B cell (primary cell): ENCODE results near the gene RAB6A. TPM values are rescaled to one million over a fixed set of nuclear protein-coding genes. Genes with fewer than 3 reads are reported as not detected.

Source experiments
- ATAC-seq: fragments of 200-7000 bp; cut with Tn5 transposase; one replicate; pipeline ENCODE4 v1.10.0; 2021; ENCODE audit warnings: low read depth, mild to moderate bottlenecking, moderate number of reproducible peaks, moderate library complexity
- CTCF ChIA-PET: fragments of 350-600 bp; sonication (Branson Sonifier 250); formaldehyde crosslinking; loops from one replicate; lab custom pipeline; 2021; ENCODE audit warnings: antibody characterized with exemption, inconsistent platforms; lab: Charles Lee
- POLR2A ChIA-PET: fragments of 350-600 bp; sonication (Branson Sonifier 250); formaldehyde crosslinking; loops from one replicate; lab custom pipeline; 2021; ENCODE audit warnings: antibody characterized with exemption; lab: Charles Lee
- DNase-seq: peaks from one replicate; pipeline ENCODE4 v3.0.0; 2013
- H2AFZ ChIP-seq: 2 replicates; pipeline ENCODE4 v1.6.1; 2012; ENCODE audit warnings: mild to moderate bottlenecking, low read depth, low read length; ENCODE audit not compliant: insufficient read depth, poor library complexity, severe bottlenecking
- H3K27ac ChIP-seq, 2 donors: 1 replicate in 1 of 2; 2 replicates in 1 of 2; pipeline ENCODE4 v1.5.1; 2012 to 2013; ENCODE audit warnings: low read length in 2 of 2, mild to moderate bottlenecking in 2 of 2, moderate library complexity in 1 of 2
- H3K27me3 ChIP-seq, 4 experiments: fragments of 200-600 bp in 1 of 4; sonication (generic) in 1 of 4; replicated peaks in 1 of 4; 1 replicate in 2 of 4; 2 replicates in 2 of 4; pipeline versions ENCODE4 v1.6.1 to v1.7.0; 2013 to 2016; ENCODE audit warnings: low read length in 3 of 4, mild to moderate bottlenecking in 2 of 4, mixed read lengths in 1 of 4, moderate library complexity in 1 of 4; ENCODE audit not compliant: insufficient read depth in 4 of 4, control insufficient read depth in 3 of 4; ENCODE audit errors: control extremely low read depth in 1 of 4
- H3K36me3 ChIP-seq, 2 experiments: replicated peaks in 1 of 2; 1 replicate in 1 of 2; 2 replicates in 1 of 2; pipeline versions ENCODE4 v1.6.1 to v1.7.1; 2013; ENCODE audit warnings: low read length in 1 of 2; ENCODE audit not compliant: insufficient read depth in 2 of 2, control insufficient read depth in 1 of 2; ENCODE audit errors: control extremely low read depth in 1 of 2, extremely low read depth in 1 of 2
- H3K4me1 ChIP-seq, 2 donors: fragments of 200-600 bp in 1 of 2; sonication (generic) in 1 of 2; 1 replicate in 1 of 2; 2 replicates in 1 of 2; pipeline versions ENCODE4 v1.5.1 to v1.6.1; 2013 to 2017; ENCODE audit warnings: low read length in 2 of 2; ENCODE audit not compliant: control insufficient read depth in 2 of 2, insufficient read depth in 2 of 2
- H3K4me2 ChIP-seq: replicated peaks from 2 replicates; pipeline ENCODE3; 2012; ENCODE audit warnings: mild to moderate bottlenecking, low read depth, low read length; ENCODE audit not compliant: poor library complexity, severe bottlenecking
- H3K4me3 ChIP-seq, 5 experiments: fragments of 200-600 bp in 1 of 5; sonication (generic) in 1 of 5; 1 replicate in 3 of 5; 2 replicates in 2 of 5; pipeline versions ENCODE4 v1.5.1 to v1.7.0; 2011 to 2016; ENCODE audit warnings: low read length in 4 of 5, mild to moderate bottlenecking in 4 of 5, low read depth in 2 of 5, control low read depth in 1 of 5, moderate library complexity in 1 of 5; ENCODE audit not compliant: insufficient read depth in 1 of 5; ENCODE audit errors: control extremely low read depth in 1 of 5, extremely low read depth in 1 of 5
- H3K79me2 ChIP-seq: fragments of 200-600 bp; sonication (generic); one replicate; pipeline ENCODE4 v1.6.0; 2016; ENCODE audit warnings: low read length; ENCODE audit not compliant: control insufficient read depth, insufficient read depth
- H3K9ac ChIP-seq: fragments of 200-600 bp; sonication (generic); 2 replicates; pipeline ENCODE4 v1.6.1; 2017; ENCODE audit warnings: mild to moderate bottlenecking, low read length, moderate library complexity
- H3K9me3 ChIP-seq, 3 donors: one replicate each; pipeline versions ENCODE4 v1.6.1 to v1.7.1; 2013; ENCODE audit warnings: low read length in 2 of 3; ENCODE audit not compliant: control insufficient read depth in 2 of 3, insufficient read depth in 1 of 3; ENCODE audit errors: control extremely low read depth in 1 of 3
- H4K20me1 ChIP-seq: 2 replicates; pipeline ENCODE4 v1.6.0; 2012; ENCODE audit warnings: mild to moderate bottlenecking, low read length; ENCODE audit not compliant: insufficient read depth, control insufficient read depth, poor library complexity, severe bottlenecking
- H3K27ac Mint-ChIP-seq: one replicate; pipeline ENCODE4 v1.8.0; 2021; ENCODE audit warnings: mixed read lengths
- H3K27me3 Mint-ChIP-seq: one replicate; pipeline ENCODE4 v1.8.0; 2021; ENCODE audit warnings: mixed read lengths
- H3K4me1 Mint-ChIP-seq: one replicate; pipeline ENCODE4 v1.8.0; 2021; ENCODE audit warnings: mixed read lengths
- H3K4me3 Mint-ChIP-seq: one replicate; pipeline ENCODE4 v1.8.0; 2021; ENCODE audit warnings: mixed read lengths
- H3K9me3 Mint-ChIP-seq: one replicate; pipeline ENCODE4 v1.8.0; 2022; ENCODE audit warnings: mixed read lengths; ENCODE audit not compliant: insufficient read depth
- EZH2 ChIP-seq: IDR thresholded peaks from 2 replicates; pipeline ENCODE4 v1.6.1; 2012; ENCODE audit warnings: borderline replicate concordance, low read depth, mild to moderate bottlenecking, moderate library complexity, low read length; ENCODE audit not compliant: insufficient read depth, poor library complexity, severe bottlenecking
- WGBS: methylation state at CpG from one replicate; pipeline ENCODE4 v1.1.5; 2013; ENCODE audit warnings: missing lambda C conversion rate; ENCODE audit not compliant: insufficient coverage; 5-methylcytosine and 5-hydroxymethylcytosine counted together
- intact Hi-C: fragments of 100-400 bp; cut with micrococcal nuclease; formaldehyde crosslinking; loops from one replicate; pipeline ENCODE4 v1.10.0; 2022
- polyA plus RNA-seq: library from polyadenylated mRNA; depleted of rRNA; stranded (reverse); fragments of >200 nt; gene quantifications from 2 replicates; pipeline ENCODE4 v1.2.3, GENCODE V29; 2012
- total RNA-seq, 2 donors: library from RNA; stranded (reverse); fragments of 120-200 nt in 1 of 2; gene quantifications; 1 replicate in 1 of 2; 2 replicates in 1 of 2; pipeline versions ENCODE4 v1.2.3 to v1.2.4, GENCODE V29; 2013 to 2022
- TF ChIP-seq, protein P1 (sequence below): fragments of 200-600 bp; IDR thresholded peaks from one replicate; pipeline ENCODE4 v1.8.0; 2022; ENCODE audit warnings: antibody characterized with exemption, mild to moderate bottlenecking

RAB6A gene
- total and polyA plus RNA-seq, 2 donors (not counting 1 experiment from before 2014, with no cell fraction given): 17.2 to 70.5 TPM

DNA sequence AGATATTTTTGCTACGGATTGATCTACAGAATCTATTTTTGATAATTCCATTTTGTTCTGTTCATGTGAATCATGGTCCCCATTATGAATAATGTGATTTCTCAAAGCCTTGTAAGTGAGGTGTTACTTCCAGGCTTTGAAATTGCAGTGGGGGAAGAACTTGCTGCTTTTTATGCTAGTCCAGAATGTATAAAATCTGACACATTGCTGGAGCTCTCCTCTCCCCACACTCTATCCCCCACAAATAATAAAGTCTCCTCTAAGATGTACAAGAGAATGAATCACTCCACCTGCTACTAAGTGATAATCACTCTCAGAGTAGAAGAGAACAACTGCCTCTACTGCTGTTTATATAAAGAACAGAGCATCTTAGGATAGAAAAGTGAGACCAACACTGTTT lies 5.9 kb upstream of the RAB6A start:
- POLR2A ChIA-PET: no interaction called here
- DNase-seq (no peak), ATAC-seq (no peak)
- H3K4me1 Mint-ChIP-seq: no peaks in the 10 kb centered on the region
- peaks cover 13% of the 10 kb centered on the region for H3K27me3 Mint-ChIP-seq
- no peak overlapping the region for H2AFZ ChIP-seq
- H3K79me2 ChIP-seq: no peaks in the 10 kb centered on the region
- H3K9ac ChIP-seq: no peak overlapping the region
- no peaks in the 10 kb centered on the region for H3K9me3 ChIP-seq
- intact Hi-C loops: no loop called here
- no peaks in the 10 kb centered on the region for H3K9me3 Mint-ChIP-seq
- no peaks in the 10 kb centered on the region for H3K27me3 ChIP-seq
- no peak overlapping the region for H3K27ac ChIP-seq
- no peaks in the 10 kb centered on the region for H4K20me1 ChIP-seq
- WGBS: no CpG with 5 or more reads among the region's 1 CpG
- H3K36me3 ChIP-seq: no peaks in the 10 kb centered on the region
- H3K4me3 Mint-ChIP-seq: no peak overlapping the region
- CTCF ChIA-PET: no interaction called here
- no peak overlapping the region for H3K4me2 ChIP-seq
- no peaks in the 10 kb centered on the region for H3K4me1 ChIP-seq
- H3K4me3 ChIP-seq: no peak overlapping the region
- no peak overlapping the region for H3K27ac Mint-ChIP-seq
- TF ChIP-seq, protein P1, sequence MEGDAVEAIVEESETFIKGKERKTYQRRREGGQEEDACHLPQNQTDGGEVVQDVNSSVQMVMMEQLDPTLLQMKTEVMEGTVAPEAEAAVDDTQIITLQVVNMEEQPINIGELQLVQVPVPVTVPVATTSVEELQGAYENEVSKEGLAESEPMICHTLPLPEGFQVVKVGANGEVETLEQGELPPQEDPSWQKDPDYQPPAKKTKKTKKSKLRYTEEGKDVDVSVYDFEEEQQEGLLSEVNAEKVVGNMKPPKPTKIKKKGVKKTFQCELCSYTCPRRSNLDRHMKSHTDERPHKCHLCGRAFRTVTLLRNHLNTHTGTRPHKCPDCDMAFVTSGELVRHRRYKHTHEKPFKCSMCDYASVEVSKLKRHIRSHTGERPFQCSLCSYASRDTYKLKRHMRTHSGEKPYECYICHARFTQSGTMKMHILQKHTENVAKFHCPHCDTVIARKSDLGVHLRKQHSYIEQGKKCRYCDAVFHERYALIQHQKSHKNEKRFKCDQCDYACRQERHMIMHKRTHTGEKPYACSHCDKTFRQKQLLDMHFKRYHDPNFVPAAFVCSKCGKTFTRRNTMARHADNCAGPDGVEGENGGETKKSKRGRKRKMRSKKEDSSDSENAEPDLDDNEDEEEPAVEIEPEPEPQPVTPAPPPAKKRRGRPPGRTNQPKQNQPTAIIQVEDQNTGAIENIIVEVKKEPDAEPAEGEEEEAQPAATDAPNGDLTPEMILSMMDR: no peak
- TF ChIP-seq EZH2: no peak

DNA sequence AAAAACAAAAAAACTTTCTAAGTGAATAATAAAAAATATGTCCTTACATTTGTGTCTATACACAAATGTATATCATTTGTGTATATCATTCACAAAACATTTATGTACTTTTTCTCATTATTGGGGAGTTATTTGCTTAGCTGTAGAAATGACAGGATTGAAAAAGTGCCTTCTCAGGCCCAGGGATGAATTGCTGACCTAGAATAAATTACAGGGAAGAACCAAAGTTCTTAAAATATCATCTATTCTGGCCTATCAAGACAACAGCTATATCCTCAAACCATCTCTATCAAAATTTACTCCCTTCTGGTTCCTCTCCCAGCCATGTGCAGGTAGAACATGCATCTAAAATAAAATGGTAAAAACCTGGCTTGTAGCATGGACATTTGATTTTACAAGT lies 1.9 kb upstream of the RAB6A start:
- intact Hi-C loops: no loop called here
- H3K9me3 ChIP-seq: no peaks in the 10 kb centered on the region
- no peak overlapping the region for H2AFZ ChIP-seq

More for the DNA sequence above, 1.9 kb upstream of the RAB6A start:
- H3K9ac ChIP-seq: no peak overlapping the region
- POLR2A ChIA-PET: interaction anchor here (0.7 to 3.3 kb wide), 2 partner anchors 17 to 47 kb away, joined by 6 to 53 read pairs; no protein-coding TSS in a partner anchor
- H3K4me3 Mint-ChIP-seq: no peak overlapping the region
- H4K20me1 ChIP-seq: no peaks in the 10 kb centered on the region
- no peak overlapping the region for H3K4me3 ChIP-seq
- CTCF ChIA-PET: interaction anchor here (1.0 to 2.9 kb wide), 2 partner anchors 16 to 102 kb away, joined by 3 to 20 read pairs; no protein-coding TSS in a partner anchor
- H3K4me1 ChIP-seq: peaks cover 15 to 17% of the 10 kb centered on the region in 2 donors
- no peak overlapping the region for H3K27ac ChIP-seq
- H3K9me3 Mint-ChIP-seq: no peaks in the 10 kb centered on the region
- no peak for ATAC-seq
- H3K4me1 Mint-ChIP-seq: peaks cover 25% of the 10 kb centered on the region
- DNase-seq: no peak
- H3K27me3 ChIP-seq: no peaks in the 10 kb centered on the region
- no peak overlapping the region for H3K27ac Mint-ChIP-seq
- no peak overlapping the region for H3K4me2 ChIP-seq
- H3K27me3 Mint-ChIP-seq: peaks cover 13% of the 10 kb centered on the region
- TF ChIP-seq EZH2: no peak
- TF ChIP-seq, protein P1: no peak
- no peaks in the 10 kb centered on the region for H3K36me3 ChIP-seq
- H3K79me2 ChIP-seq: peaks cover 30% of the 10 kb centered on the region
